ENCODE measurements around the gene RAB31.

DNA sequence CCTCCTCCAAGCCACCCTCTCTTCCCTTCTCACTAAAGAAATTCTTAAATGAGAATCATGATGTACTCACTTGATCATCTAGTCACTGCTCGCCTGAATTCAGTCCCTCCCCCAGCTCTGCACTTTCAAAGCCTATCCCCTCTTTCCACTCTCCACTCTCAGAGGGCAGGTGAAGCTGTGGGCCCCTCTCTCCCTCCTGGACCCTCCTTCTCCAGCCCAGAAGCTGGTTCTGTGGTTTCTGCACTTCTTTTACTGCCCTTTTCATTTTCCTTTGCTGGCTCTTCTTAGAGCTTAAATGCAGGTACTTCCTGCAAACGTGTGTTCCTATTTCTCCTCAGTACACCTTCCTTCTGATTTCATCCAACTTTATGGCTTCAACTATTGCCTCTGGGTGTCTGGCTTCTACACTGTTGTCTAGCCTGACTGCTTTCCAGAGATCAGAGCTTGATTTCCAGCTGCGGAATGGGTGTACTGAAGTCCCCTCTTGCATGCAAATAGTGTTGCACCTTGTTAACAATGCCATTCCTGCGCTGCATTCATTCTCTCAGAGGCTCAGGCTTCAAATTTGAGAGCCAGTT, 162.4 kb downstream of the RAB31 start:
- TF ChIP-seq, protein P1, sequence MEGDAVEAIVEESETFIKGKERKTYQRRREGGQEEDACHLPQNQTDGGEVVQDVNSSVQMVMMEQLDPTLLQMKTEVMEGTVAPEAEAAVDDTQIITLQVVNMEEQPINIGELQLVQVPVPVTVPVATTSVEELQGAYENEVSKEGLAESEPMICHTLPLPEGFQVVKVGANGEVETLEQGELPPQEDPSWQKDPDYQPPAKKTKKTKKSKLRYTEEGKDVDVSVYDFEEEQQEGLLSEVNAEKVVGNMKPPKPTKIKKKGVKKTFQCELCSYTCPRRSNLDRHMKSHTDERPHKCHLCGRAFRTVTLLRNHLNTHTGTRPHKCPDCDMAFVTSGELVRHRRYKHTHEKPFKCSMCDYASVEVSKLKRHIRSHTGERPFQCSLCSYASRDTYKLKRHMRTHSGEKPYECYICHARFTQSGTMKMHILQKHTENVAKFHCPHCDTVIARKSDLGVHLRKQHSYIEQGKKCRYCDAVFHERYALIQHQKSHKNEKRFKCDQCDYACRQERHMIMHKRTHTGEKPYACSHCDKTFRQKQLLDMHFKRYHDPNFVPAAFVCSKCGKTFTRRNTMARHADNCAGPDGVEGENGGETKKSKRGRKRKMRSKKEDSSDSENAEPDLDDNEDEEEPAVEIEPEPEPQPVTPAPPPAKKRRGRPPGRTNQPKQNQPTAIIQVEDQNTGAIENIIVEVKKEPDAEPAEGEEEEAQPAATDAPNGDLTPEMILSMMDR (IDR thresholded peaks at IDR 0.05 in 4 of 5, conservative IDR thresholded peaks at IDR 0.05 in 1 of 5) = no peak
- TF ChIP-seq POLR2A (IDR thresholded peaks at IDR 0.05) = no peak

All from gastrocnemius medialis (tissue), 4 donors.